Activated T-helper 9 cell treated with anti-CD3 and anti-CD28 coated beads, Interleukin-2, amount 50 U/mL, for 16 hours (primary cell): Measurements from ENCODE around the gene ERC2.
"Not testable (repeated sequence)": the region's sequence is repeated elsewhere in the genome, so short reads cannot be mapped to it uniquely, and the experiment has no call there.

ENCODE experiments used
- DNase-seq: peaks from one replicate; pipeline ENCODE4 v3.0.0-alpha.2; 2020; ENCODE audit warnings: low read depth

The ERC2 gene

GRCh38 chr3:56468184-56469106, at the start of gene ERC2:
ERC2 (minus strand) TSS chr3:56468467.
- DNase-seq, result no peak

GRCh38 chr3:56502738-56503137, 34.5 kb upstream of the ERC2 start:
- no peak for DNase-seq

DNA sequence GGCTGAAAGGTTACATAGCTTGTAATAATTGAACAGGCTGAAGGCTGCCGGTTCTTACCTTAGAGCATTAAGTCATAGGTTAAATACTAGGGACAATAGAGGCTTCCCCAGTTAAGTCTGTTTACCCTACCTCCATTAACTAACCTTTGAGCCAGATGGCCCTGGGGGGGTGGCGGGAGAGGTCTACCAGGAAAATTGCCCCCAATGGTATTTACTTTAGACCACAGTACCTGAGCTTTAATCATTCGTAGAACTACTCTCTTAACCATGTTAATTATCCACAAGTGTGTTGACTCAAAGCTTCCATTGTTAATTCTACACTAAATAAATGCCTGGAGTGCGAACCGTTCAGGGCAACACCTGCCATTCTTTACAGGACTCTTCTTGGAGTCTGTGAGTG, 28.1 kb upstream of the ERC2 start:
- DNase-seq, result not testable (repeated sequence)

DNA sequence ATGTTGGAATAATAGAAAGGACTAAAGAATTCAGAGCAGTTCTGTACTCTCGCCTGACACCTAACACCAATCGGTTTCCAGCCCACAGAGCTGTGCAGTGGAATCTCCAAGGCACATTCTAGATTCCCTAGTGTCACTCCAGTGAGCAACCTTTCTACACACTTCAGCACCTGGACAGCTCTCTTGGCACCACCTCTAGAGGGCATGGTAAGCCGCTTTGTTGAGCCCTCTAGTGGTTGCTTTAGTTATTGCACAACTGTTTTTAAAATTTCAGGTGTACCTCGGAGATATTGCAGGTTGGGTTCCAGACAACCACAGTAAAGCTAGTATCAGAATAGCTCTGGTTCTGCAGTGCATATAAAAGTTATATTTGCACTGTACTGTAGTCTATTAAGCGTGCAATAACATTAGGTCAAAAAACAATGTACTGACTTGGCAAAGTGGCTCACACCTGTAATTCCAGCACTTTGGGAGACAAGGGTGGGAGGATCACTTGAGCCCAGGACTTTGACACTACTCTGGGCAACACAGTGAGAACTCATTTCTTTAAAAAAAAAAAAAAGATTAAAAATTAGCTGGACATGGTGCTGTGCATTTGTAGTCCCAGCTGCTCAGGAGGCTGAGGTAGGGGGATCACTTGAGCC, 26.5 kb upstream of the ERC2 start:
- DNase-seq, result peak; percentile 39

DNA sequence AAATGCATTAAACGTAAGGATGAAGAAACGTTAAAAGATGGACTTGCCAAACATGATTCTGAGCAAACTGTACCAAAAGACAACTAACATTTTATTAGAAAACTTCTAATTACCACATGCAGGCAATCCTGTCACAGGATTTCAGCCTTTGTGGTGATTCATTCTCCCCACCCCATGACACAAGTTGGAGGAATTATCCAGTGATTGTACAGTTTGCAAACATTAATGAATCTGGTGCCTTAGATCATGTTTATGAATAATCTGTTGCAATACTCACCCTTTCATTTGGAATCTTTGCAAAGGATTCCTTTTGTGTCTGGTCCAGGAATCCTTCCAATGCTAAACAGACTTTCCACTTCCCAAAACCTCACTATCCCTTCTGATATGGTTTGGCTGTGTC, 23.3 kb upstream of the ERC2 start:
- no peak for DNase-seq

DNA sequence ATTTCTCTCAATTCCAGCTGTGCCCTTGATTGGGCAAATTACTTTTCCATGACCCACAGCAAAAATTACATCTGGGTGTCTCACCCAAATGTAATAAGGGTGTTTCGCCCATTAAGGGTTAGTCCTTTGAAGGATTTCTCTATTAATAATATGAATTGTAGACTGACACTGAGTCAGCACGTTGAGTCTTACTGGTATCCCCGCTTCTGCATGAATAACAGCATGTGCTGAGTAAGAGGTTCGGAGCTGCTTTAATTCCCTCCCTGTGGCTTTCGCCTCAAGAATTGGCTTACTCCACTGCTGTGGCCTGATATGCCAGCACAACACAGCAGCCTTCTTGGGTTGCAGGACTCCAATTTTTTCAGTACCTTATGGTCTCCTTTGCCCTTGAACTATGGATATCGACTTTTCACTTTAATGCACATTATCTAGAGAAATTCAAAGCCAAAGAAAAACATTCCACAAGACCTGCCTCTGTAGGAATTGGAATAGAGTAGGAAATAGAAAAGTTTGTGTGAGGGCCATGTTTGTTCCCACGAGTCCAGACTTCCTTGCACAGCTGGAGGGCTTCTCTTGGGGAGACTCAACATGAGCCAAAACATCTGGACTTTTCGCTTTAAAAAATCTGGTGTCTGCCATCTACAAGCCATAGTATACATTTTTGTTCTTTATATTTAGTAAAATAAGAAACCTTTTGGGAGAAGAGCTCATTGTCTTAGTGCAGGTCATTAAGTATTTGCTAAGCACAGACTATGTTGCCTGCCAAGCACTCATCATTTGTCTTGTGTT, 20.7 kb upstream of the ERC2 start:
- no peak for DNase-seq

GRCh38 chr3:56484525-56485032, 16.3 kb upstream of the ERC2 start:
- no peak for DNase-seq

DNA sequence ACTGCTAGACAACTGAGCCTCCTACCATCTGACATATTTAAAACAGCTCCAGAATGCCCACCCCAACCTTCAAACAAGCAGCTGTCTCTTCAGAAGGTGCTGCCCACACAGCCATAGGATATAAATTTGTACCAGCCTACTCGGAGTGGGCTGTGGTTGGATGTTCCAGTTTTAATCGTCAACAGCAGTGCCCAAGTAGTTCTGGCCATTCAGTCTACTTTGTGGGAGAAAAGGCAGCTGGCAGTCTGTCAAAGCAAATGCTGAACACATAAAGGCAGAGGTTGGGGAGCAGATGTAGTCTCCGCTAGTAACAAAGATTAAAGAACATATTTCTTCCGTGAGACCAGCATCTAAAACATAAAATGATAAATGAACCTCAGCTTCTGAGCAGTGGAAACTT, 15.9 kb upstream of the ERC2 start:
- DNase-seq, result no peak

DNA sequence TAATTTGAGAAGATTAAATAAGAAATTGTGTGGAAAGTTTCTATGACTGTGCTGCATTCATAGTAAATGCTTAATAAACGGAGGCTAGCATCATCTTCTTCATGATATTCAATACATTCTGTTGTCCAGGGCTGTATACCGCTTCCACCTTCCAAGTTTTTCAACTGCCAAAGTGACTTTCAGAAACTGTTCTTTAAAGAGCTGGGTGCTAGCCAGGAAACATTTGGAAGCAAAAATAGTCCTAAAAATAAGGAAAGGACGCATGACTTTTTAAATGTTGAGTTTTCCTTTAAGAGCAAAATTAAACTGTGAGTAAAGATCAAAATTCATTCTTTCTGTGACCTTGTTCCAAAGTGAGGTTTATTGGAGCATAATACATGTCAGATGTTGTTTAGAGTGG, 9.4 kb upstream of the ERC2 start:
- DNase-seq, result no peak

DNA sequence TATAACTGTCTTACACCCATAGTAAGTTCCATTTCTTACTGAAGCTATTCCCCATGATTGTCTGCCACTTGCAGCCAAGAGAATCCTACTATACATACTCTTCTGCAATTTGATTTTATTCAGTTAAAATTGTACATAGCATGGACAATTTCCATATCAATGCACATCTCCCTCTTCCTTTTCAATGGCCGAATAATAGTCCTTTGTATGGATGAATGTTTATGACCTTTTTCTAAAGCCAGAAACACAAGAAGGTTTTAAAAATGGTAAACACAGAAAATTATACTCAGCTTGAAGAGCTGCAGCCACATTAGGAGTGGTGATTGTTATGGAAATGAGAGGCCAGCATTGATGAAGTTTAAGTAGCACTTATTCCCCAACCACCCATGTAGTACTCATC, 8.5 kb upstream of the ERC2 start:
- DNase-seq, result no peak

DNA sequence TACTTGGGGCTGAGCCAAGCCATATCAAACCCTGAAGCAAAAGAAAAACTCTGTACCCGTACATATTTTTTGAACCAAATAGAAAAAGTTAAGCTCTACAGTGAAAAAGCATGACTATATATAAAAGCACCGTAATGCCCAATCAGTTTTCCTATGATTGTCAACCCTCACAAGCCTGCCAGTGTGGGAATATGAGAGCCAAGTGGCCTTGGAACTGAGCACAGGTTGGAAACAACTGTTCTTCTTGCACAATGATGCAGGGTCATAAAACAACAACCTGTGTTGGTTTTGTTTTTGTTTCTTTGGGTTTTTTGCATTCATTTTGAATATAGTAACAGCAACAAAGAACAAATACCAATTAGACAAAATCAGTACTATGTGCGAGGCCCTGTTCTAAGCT, 3.5 kb upstream of the ERC2 start:
- DNase-seq, result no peak

- DNase-seq, result no peak
Observed at GRCh38 chr3:56469141-56469540, 874 bp upstream of the ERC2 start.

DNA sequence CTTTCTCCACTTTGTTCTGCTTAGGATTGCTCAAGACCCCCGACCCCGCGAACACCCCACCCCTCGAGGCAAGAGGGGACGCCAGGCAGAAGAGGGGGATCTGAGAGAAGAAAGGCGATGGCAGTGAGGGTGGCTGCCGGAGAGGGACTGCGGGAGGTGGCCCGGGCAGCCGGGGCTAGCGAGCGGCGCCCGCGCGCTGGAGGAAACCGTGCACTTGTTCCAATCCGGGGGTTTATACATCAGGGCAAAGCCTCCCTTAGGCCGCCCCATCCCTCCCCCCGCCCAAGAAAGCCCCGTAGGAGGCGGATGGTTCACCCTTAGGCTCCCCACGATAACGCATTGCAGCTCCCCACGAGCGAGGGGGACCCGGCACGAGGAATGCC, 475 bp downstream of the ERC2 start:
- no peak for DNase-seq

GRCh38 chr3:56467108-56467507, 1.2 kb downstream of the ERC2 start:
- DNase-seq, result no peak

DNA sequence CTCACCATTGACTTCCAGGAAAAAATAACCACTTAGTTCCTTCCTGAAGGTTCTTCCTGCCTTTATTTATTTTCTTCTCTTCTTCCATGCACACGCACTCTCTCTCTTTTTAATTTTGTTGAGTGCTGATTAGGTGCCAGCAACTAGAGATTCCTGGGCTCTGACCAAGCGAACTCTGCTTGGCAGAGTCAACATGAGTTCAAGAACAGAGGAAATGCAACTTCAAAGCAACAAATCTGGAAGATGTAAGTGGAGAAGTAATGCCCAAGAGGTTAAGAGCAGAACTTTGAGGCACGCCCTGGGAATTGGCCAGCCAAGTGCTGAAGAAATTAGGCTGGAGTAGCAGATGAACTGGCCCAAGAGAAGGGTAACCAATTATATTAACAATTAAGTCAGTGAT, 8.5 kb downstream of the ERC2 start:
- no peak for DNase-seq

DNA sequence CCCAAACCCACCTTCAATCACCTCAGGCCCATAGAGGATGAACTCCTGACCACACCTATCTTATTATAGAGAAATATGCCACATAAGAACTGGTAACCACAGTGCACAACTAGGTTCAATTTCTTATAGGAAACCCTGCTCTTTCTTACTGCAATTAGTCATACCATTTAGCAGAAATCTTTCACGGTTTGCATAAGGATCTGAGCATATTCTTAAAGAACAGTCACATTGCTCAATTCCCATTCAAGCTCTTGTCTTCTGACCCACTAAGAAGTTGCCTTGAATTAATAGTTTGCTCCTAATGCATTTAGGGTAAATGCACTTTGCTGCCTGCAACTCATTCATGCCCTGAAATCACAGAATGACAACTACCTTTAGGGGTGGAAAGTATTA, 9.2 kb downstream of the ERC2 start:
- no peak for DNase-seq

DNA sequence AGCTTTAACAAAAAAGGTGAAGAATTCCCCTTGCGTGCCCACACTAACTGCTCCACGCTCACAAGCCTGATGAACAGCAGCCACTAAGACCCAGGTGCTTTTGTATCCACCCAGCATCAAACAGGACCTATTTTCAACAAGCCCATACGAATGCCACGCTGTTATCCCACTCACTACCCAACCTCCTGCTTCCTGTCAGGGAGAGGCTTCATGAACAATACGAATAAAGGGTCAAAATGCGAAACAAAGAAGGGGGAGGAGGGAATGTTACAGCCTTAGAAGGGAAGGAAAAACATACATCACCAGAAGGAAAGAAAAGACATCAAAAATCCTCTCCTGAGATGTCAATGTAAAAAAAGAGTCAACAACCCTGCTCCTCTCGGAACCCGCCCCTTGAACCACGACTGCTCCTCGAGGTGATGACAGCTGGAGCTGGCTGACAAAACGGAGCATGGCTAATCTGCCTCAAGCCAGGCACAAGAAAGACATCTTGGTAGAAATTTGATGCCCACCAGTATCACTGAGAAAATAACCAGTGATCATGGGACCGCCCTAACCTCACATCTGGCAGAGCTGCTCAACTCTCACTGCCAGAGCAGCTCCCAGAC, 9.7 kb downstream of the ERC2 start:
- no peak for DNase-seq

- no peak for DNase-seq
Observed at GRCh38 chr3:56456117-56456516, 12.2 kb downstream of the ERC2 start.

DNA sequence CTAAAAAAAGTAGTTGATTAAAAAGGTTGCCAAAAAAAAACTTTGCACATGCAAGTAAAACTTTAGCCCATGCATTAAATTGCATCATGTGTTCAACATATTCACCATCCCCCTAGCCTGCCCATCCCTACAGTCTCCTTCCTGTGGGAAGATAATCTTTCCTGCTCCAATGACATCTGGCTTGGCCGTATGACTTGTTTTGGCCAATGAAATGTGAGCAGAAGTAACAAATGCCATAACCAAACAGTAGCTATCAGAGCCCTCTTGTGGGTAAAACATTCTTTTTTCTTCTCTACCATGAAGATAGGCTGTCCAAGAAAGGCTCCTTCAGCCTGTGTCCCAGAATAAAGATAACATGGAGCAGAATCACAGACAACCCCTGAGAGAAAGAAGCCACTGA, 15.3 kb downstream of the ERC2 start:
- no peak for DNase-seq

GRCh38 chr3:56452085-56452484, 16.2 kb downstream of the ERC2 start:
- no peak for DNase-seq

DNA sequence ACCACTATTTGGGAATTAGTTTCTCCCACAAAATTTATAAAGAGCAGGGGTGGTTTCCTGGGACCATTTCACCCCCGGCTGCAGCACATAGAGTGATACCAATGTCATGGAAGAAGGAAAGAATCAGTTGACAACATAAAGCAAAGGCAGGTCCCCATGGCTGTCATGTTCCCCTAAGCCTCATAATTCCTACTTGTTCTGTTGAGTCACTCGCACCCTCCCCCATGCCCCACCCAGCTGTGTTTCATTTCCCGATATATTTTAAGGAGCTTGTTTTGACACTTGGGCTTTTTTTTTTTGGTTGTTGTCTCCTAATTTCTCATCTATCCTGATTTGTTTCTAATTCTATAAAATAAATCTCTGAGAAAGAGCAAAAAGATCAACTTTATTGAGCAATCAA, 24.9 kb downstream of the ERC2 start:
- no peak for DNase-seq

DNA sequence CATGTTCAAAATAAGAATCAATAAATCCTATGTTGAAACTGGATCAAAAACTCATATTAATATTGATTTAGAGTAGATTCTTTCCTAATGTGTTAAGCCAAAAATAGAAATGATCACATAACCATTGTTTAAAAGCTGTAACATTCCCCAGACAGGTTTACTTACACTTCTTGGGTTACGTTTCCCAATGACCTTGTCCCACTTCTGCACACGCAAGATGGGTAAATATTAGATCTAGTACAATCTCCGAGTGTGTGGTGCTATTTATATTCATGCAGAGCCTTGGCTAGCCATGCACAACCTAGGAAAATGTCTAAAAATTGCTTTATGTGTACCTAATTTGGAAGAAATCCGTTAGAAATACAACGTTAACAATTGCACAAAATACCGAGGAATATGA, 39.6 kb downstream of the ERC2 start:
- no peak for DNase-seq
